ENCODE measurements around the gene PIK3IP1. TPM values are rescaled to one million over a fixed set of nuclear protein-coding genes. Genes with fewer than 3 reads are reported as not detected.

PIK3IP1 gene
- total RNA-seq, 1 experiment from 2014 or later: 6.8 TPM

DNA sequence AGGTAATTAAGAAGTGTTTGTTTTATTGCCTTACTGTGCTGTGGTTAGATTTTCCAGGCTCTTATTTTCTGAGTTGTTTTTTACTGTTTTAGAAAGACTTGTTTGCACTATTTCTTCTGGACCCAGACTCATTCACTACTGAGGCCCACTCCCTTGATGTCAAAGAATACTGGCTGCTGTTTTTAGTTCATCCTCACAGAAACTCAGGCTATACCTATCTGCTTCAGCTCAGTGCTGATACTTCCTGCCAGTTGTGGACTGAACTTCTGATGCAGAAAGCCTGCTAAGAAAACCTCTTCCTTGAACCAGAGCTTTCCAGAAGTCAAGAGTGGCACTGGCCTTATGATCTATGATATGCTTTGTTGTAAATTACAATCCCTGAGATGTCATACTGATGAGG is 15.9 kb upstream of the PIK3IP1 start:
- DNase-seq (ENCODE audit: low spot score): no peak

DNA sequence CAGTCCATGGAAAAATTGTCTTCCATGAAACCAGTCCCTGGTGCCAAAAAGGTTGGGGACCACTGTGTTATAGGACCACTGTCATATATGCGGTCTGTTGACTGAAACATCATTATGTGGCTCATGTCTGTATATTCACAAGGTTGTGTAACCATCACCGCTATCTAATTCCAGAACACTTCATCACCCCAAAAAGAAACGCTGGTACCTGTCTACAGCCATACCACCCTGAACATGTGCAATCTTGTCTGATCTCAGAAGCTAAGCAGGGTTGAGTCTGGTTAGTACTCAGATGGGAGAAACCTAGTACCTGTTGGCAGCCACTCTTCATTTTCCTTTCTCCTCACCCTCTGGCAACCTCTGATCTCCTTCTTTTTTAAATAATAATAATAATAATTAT is 12.9 kb upstream of the PIK3IP1 start:
- DNase-seq (ENCODE audit: low spot score): no peak

DNA sequence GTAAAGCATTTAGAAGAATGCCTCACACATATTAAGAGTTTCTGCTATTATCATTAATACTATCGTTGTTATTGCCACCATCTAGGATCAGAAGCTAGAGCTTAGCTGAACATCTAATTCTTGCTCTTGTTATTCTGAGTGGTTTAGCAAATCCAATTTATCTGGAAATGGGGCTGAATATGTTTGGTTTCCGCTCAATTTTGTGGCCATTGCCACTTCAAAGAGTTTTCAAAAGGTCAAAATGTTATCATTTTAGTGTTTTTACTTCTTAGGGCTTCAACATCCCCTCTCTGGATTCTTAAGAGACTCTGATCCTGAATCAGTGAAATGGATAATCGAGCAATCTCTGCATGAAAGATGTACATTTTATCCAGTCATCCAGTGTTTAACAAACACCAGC is 10.2 kb upstream of the PIK3IP1 start:
- DNase-seq (ENCODE audit: low spot score): no peak

DNA sequence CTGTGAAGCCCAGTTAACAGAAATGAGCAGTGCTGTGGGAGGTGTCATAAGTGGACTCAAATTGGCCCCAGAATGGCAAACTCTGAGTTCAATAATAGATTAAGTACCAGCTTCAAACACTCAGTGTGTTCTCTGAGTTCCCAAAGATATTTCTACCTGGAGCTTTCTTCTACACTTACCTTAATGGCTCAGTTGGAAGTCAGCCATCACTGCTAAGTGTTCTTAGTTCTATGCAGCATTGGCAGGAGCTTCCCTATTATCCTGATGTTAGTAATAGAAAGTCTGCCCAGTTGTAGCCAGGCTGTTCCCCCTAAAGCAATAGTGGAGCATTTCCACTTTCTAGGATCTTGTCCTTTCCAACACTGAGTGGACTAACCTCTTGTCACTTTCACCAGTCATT is 9.7 kb upstream of the PIK3IP1 start:
- DNase-seq (ENCODE audit: low spot score): no peak

DNA sequence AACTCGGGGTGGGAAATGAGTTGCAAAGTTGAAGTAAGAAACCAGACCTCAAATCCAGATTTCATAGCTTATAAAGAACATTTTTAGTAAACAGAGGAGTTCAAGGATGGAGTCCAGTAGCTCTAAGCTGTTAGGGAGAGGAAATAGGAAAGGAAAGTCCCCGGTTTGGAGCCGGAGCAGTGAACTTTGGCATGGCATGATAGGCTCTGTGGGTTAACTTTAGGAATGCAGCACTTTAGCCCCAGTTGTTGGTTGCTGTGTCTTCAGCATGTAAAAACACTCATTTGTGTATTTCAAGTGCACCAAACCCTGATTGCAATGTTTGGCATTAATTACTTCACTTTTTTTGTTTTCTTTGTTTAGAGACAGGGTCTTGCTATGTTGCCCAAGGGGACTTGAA is 8.6 kb upstream of the PIK3IP1 start:
- no peak for DNase-seq (ENCODE audit: low spot score)

DNA sequence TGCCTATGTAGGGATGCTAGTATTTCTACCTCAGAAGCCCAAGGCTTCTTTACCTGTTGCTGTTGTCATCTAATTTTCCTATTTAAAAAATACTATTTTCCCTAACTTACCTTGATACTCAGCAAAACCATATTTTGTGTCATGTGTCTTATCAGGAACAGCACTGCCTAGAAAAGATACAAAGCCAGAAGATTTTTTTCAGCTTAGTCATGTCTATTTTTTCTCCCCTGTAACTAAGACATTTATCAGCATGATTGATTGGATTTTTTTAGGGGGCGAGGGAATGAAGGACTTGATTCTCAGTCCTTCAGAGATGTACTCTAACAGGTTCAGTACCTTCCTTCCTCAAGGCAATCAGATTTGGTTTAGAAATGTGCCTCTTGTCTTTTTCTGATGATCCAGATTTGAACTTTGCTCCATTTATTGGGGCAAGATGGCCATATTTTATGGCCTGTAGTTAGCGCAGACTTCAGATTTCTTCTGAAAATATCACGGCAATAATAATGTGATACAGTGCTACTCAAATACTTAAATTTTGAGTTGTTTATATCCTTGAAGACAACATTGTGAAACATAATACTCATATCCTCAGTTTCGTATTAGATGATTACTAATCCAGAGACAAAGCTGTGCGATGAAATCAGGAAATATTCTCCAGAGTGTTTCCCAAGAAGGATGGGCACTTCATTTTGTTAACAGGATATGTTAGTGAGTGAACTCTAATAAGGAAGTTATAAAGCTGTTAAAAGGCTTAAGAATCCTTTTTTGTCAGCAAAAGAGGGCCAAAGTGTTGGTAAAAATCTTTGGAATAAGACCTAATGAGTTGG is 3.8 kb upstream of the PIK3IP1 start:
- peak; percentile 32 for DNase-seq (ENCODE audit: low spot score)

DNA sequence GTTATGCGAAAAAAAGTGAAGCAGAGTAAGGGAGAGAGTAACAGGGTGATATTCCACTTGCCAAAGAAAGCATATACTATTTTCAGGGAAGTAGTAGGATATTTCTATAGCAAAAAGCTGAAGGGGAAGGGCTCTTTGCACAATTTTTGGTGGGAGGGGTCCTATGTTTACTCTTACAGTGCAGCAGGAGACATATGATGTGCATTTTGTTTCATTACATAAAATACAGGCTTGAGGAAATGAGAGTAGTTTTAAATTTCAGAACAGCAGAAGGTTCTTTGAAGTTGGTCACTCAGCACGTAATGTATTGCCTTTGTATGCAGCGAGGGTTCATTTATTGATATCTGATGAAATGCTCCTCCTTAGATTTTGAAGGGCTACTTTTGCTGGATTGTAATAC is 3.1 kb upstream of the PIK3IP1 start:
- no peak for DNase-seq (ENCODE audit: low spot score)

DNA sequence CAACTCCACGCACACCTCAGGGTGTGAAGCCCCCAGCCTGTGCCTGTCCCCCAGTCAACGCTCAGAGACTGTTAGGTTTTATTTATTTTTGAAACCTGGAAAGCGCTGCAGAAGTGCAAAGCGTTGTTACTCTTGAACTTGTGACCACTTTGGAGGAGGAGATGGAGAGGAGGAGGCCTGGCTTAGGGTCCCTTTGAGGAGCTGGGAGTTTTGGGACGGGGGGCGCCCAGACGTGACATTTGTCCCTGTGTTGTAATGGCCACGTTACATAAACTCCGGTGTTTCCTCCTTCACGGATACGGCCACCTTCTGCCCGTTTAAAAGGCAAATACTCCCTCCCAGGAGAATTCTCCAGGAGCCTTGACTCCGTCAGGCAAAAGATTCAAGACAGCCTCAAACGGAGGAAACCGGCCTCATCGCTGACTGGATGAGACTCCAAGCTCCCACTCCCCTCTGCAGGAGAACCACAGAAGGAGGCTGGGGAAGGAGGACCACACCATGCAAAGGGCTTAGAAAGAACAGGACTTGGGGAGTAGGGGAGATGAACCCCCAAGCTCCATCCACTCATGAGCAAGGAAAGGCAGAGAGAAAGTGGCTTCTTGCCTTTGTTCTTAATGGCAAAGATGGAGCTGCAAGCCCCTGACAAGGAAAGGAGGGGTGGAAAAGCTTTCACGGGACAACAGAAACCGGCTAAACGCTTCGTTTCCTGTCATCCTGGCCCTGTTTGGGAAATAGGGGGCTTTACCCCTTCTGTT is 630 bp downstream of the PIK3IP1 start:
- no peak for DNase-seq (ENCODE audit: low spot score)

DNA sequence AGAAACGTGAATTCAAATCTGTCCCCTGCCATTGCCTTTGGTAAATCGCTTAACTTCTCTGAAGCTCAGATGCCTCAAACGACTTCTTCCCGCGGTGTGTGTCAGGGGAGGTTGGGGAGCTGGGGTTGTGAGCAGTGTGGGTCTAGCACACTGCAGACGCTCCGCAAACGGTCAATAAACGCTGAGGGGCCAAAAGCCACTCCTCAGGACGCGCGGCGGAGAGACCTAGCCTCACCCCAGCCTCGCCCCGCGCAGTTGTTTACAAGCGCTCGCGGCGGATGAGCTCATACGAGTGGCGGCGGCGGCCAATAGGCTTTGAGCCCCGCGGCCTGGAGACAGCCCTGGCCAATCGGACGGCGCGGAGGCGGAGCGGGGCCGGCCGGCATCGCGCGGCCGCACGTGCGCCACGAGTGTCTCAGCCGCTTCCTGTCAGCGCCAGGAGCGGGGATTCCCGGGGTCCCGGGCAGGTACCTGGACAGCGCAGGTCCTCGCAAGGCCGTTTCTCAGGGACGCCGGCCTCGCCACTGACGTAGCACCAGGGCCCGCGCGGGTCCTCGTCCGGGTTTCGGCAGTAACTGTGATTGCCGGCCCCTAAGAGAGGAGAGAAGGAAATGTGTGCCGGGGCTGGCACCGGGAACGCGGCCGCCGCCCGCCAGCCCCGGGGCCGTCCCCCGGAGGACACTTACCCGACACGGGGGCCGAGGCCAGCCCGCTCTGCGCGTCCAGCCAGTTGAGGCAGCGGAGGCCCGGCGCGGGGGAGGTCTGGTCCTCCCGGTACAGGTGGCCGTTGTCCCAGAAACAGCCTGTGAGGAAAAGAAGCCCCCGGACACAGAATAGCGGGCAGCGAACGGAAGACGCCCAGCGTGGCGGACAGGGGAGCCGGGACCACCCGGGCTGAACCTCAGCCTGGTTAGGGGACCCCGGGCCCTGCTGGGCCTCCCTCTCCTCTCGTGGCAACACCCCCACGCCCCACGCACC is 1.5 kb downstream of the PIK3IP1 start:
- DNase-seq (ENCODE audit: low spot score): peak; percentile 52

DNA sequence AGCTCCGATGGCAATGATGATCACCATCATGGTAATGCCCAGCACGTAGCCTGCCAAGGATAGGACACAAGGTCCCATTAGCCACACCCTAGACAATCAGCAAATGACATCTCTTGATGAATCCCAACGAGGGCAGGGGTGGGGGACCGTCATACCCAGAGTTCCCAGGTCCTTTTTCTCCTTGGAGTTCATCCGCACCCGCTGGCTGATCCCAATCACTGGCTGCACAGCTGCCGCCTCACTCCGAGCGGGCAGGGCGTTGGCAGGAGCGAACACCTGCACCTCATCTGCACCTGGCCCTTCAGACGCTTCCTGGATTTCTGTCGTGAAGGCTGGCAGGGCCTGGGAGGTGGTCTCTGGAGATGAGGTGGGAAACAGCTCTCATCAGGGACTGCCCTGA is 2.9 kb downstream of the PIK3IP1 start:
- no peak for DNase-seq (ENCODE audit: low spot score)

DNA sequence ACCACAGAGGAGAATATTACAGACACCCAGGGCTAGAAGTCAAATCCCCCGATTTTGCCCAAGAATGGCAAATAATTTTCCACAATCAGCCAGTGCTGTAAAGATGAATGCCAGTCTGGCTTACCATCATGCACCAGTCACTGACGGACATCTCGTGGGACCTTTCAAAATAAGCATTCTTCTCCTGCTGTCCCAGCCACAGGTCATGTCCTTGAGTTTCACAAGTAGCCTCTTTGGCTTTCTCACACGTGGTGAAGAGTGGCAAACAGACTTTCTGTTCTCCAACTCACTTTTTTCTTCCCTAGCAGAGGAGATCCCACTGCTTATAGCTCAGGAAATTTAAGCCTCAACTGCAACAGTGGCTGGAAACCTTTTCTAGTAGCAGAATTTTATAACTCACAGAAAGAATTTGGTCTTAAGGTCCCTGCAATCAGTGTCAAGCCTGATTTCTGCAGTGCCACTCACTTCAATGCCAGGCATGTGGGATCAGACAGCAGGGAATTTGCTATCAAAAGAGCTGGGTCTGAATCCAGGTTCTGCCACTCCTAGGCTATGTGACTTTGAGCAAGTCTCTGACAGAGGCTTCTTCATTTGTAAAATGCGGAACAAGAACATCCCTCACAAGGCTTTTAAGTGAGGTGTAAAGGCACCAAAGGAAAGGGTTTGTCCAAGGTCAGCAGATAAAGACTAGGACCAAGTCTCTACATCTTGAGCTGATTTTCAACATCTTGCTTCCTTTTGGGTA is 3.6 kb downstream of the PIK3IP1 start:
- DNase-seq (ENCODE audit: low spot score): no peak

DNA sequence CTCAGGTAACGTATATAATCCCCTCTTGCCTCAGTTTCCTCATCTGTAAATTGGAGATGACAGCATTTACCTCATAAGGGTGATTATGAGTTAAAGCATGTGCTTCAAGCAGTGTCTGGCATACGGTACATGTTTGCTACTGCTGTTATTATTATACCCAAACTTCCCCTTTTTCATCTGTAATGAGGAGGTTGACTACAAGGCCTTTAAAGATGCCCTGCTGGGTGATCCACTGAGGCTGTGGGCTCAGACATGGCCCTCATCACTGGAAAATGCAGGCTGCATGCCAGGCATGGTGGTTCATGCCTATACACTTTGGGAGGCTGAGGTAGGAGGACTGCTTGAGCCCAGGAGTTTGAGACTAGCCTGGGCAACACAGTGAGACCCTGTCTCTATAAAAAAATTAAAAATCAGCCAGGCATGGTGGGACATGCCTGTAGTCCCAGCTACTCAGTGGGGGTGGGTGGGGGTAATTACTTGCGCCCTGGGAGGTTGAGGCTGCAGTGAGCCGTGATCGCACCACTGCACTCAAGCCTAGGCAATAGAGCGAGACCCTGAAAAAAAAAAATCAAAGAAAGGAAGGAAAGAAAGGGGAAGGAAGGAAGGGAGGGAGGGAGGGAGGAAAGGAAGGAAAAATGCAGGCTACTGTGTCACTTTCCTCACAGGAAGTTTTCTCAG is 4.3 kb downstream of the PIK3IP1 start:
- no peak for DNase-seq (ENCODE audit: low spot score)

DNA sequence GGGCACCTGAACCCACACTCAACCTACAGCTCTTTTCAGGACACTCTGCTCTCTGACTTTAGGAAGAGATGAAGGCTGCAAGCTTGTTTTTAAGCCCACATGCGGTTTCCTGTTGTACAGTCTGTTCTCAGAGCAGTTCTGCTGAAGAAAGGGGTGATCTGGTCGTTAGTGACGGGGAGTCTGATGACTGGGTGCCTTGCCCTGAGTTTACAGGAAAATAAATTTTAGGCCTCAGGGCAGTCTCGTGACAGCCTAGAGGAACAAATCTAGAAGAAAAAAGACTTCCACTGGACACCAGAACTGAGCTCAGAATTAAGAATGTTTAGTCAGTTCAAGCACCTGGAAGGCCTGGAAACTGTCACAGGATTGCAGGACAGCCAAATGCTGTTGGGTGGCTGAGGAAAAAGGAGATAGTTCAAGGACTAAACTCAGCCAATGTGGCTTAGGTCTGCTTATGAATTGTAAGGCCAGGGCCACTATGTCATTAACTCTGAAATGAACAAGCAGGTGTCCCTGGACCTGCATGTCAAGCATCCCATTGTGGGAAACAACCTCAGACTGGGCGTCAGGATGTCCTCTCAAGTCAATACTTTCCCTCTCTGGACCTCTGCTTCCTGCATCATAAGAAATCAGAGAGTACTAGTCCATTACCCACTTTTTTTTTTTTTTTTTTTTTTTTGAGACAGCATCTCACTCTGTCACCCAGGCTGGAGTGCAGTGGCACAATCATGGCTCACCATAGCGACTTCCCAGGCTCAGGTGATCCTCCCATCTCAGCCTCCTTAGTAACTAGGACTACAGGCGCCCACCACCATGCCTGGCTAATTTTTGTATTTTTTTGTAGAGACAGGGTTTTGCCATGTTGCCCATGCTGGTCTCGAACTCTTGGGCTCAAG is 5.7 kb downstream of the PIK3IP1 start:
- no peak for DNase-seq (ENCODE audit: low spot score)

DNA sequence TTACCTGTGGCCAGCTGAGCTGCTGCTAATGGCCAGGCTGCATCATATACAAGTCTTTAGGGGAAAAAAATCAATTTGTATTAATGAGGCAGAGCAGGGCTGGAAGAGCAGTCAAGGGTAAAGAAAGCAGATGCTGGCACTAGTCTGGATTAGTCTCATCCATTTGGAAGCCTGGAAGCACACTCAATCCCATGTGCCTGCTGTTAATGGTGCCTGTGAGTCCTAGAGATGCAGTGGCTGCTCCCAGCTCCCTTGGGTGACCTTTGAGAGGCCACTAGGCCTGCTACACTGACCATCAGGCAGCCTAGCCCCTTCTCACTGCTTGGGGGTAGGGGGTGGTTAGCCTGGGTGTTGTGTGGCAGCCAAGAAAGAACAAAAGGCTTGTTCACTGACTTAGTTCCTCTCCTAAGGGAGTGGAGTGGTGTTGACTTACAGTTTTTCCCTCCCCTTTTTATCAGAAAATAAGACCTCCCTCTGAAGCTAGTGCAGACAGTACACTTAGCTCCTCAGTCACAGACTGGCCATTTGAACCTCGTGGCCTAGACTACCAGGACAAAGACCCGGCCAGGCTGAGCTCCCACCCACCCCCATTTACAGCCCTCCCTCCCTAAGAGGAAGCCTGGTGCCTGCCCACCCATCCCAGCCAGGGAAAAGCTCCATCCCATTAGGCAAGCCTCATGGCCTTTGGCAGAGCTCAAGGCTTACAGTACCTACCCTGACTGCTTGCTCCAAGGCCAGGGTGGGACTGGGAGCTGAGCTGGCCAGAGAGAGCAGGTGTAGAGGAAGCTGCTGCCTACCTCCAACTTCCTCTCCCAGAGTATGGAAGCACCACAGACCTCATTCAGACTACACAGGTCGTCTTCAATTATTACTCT is 7.8 kb downstream of the PIK3IP1 start:
- no peak for DNase-seq (ENCODE audit: low spot score)

DNA sequence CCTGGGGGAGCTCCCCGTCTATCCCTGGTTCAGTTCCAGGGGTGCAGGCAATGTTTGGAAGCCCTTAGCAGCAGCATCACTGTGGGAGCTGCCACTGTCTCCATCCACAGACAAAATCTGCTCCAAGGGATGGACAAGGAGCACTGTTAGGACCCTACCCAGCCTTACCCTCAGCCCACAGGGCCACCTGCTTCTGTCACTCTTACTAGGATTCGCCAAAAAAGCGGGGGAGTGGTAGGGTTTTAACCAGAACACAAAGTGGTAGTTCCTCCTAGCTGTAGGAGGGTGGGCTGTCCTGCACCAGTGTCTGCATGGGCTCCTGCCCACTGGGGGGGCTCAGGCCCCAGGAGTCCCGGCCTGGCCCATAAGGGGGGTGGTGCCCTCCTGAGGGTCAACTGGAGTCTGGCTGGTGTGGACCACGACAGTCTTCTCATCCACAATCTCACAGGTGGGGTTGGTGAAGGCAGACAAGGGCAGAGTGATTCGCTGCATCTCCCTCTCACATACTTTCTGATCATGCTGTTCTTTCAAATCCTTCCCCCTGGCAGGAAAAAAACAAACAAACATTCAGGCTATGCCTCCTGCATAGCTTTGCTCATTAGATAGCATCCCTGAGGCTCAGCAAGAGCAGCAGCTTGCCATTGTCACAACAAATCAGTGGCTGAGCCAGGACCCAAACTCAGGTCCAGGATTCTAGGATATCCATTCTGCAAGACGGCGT is 9.4 kb downstream of the PIK3IP1 start:
- no peak for DNase-seq (ENCODE audit: low spot score)

DNA sequence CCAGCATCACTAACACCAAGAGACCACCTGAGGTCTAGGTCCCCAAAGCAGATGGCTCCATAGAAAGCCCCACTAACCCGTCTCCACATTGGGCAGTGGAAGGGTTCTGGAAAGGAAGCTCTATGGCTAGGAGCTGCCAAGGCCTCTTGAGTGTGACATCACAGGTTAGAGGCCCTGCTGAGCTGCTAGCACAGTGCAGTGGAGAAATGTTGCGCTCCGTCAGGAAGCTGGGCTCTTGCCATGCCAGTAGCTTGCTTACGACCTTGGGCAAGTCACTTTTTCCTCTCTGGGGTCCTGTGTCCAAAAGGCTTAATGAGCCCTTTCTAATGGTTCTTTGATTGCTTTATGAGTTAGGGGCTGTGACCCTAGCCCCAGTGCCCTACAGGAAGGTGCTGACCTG is 10.6 kb downstream of the PIK3IP1 start:
- no peak for DNase-seq (ENCODE audit: low spot score)

DNA sequence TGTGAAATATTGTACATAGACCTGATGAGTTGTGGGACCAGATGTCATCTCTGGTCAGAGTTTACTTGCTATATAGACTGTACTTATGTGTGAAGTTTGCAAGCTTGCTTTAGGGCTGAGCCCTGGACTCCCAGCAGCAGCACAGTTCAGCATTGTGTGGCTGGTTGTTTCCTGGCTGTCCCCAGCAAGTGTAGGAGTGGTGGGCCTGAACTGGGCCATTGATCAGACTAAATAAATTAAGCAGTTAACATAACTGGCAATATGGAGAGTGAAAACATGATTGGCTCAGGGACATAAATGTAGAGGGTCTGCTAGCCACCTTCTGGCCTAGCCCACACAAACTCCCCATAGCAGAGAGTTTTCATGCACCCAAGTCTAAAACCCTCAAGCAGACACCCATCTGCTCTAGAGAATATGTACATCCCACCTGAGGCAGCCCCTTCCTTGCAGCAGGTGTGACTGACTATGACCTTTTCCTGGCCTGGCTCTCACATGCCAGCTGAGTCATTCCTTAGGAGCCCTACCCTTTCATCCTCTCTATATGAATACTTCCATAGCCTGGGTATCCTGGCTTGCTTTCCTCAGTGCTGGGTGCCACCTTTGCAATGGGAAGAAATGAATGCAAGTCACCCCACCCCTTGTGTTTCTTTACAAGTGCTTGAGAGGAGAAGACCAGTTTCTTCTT is 12.3 kb downstream of the PIK3IP1 start:
- no peak for DNase-seq (ENCODE audit: low spot score)

DNA sequence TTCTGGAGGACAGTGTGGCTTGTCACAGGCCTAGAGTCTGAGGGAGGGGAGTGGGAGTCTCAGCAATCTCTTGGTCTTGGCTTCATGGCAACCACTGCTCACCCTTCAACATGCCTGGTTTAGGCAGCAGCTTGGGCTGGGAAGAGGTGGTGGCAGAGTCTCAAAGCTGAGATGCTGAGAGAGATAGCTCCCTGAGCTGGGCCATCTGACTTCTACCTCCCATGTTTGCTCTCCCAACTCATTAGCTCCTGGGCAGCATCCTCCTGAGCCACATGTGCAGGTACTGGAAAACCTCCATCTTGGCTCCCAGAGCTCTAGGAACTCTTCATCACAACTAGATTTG is 13.0 kb downstream of the PIK3IP1 start:
- DNase-seq (ENCODE audit: low spot score): no peak

Data from A172 (cell line).